Muscle layer of duodenum (tissue), 2 donors: ENCODE results near the gene SCAPER.

ENCODE experiments used
- H3K27ac ChIP-seq: one replicate; pipeline ENCODE4 v1.7.0; 2013; ENCODE audit warnings: mild to moderate bottlenecking, low read length
- H3K27me3 ChIP-seq: one replicate; pipeline ENCODE4 v1.7.0; 2013; ENCODE audit warnings: low read depth, mild to moderate bottlenecking, control low read depth, low read length
- H3K36me3 ChIP-seq, 2 donors: one replicate each; pipeline ENCODE4 v1.7.0; 2013; ENCODE audit warnings: low read length in 2 of 2, control low read depth in 1 of 2, mild to moderate bottlenecking in 1 of 2; ENCODE audit not compliant: insufficient read depth in 2 of 2, control insufficient read depth in 1 of 2
- H3K4me1 ChIP-seq, 2 donors: one replicate each; pipeline ENCODE4 v1.7.0; 2013; ENCODE audit warnings: low read length in 2 of 2, mild to moderate bottlenecking in 2 of 2, control low read depth in 1 of 2, moderate library complexity in 1 of 2; ENCODE audit not compliant: insufficient read depth in 2 of 2, control insufficient read depth in 1 of 2
- H3K4me3 ChIP-seq, 2 donors: one replicate each; pipeline ENCODE4 v1.7.0; 2013; ENCODE audit warnings: low read length in 2 of 2, low read depth in 1 of 2, mild to moderate bottlenecking in 1 of 2
- H3K9me3 ChIP-seq, 2 donors: one replicate each; pipeline ENCODE4 v1.7.0; 2013; ENCODE audit warnings: low read length in 2 of 2, control low read depth in 1 of 2, mild to moderate bottlenecking in 1 of 2; ENCODE audit not compliant: control insufficient read depth in 1 of 2
- donor health status: healthy.

SCAPER gene

GRCh38 chr15:76667943-76668715, 237.0 kb downstream of the SCAPER start:
- Histone ChIP-seq H3K4me3 (no peak overlapping the region), H3K27ac (no peak overlapping the region), H3K27me3 (no peaks in the 10 kb centered on the region), H3K9me3 (no peaks in the 10 kb centered on the region), H3K36me3 (peaks cover 0 to 8% of the 10 kb centered on the region in 2 donors), H3K4me1 (no peaks in the 10 kb centered on the region)

- no peaks in the 10 kb centered on the region for H3K27me3 ChIP-seq
- peaks cover 0 to 11% of the 10 kb centered on the region in 2 donors for H3K36me3 ChIP-seq
- H3K9me3 ChIP-seq = no peaks in the 10 kb centered on the region
- H3K27ac ChIP-seq = no peak overlapping the region
- no peaks in the 10 kb centered on the region for H3K4me1 ChIP-seq
- no peak overlapping the region for H3K4me3 ChIP-seq
These were observed 240.2 kb downstream of the SCAPER start for GRCh38 chr15:76664895-76665294.

DNA sequence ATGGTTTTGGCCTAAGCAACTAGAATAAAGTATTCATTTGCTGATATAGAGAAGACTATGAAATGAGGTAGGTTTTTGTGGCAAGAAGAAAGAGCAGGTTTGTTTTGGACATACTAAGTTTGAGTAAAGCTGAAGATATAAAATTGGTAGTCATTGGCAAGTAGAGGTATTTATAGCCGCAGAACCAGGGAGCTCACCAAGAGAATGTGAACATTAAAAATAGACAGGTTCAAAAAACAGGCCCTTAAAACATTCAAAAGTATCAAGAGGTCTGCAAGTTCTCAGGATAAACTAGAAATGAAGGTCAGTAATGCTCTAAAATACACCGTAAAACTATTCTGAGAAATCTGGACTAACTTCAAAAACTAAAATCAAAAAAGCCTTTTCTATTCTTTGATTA, 240.7 kb downstream of the SCAPER start:
- no peaks in the 10 kb centered on the region for H3K4me1 ChIP-seq
- no peak overlapping the region for H3K27ac ChIP-seq
- peaks cover 0 to 11% of the 10 kb centered on the region in 2 donors for H3K36me3 ChIP-seq
- no peaks in the 10 kb centered on the region for H3K27me3 ChIP-seq
- H3K9me3 ChIP-seq = no peaks in the 10 kb centered on the region
- no peak overlapping the region for H3K4me3 ChIP-seq

GRCh38 chr15:76663529-76663928, 241.6 kb downstream of the SCAPER start:
- H3K9me3 ChIP-seq = no peaks in the 10 kb centered on the region
- H3K36me3 ChIP-seq = peaks cover 0 to 11% of the 10 kb centered on the region in 2 donors
- H3K27me3 ChIP-seq = no peaks in the 10 kb centered on the region
- H3K27ac ChIP-seq = no peak overlapping the region
- H3K4me3 ChIP-seq = no peak overlapping the region
- H3K4me1 ChIP-seq = no peaks in the 10 kb centered on the region

DNA sequence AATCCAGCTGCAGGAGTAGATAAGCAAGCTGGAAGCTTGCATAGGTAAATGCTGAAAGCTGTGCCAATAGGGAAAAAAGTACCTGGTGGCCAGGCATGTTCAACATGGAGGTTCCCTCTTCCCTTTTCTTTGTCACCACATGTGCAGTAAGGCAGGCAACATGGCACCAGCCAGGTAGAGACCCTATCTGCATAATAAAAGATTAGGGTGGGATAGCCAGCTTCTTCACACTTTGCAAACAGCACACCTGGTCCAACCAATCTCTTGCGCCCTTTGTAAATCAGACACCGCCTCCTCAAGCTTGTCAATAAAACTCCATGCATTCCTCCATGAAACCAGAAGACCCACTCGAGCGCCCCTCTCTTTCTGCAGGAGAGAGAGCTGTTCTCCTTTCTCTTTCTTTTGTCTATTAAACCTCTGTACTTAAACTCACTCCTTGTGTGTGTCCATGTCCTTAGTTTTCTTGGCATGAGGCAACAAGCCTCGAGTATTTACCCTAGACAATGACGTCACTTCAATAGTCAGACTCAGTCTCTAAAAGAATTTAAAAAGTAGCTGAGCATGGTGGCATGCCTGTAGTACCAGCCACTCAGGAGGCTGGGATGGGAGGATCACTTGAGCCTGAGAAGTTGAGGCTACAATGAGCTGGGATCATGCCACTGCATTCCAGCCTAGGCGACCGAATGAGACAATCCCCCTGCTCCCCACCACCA, 256.3 kb downstream of the SCAPER start:
- Histone ChIP-seq H3K36me3 (peaks cover 0 to 14% of the 10 kb centered on the region in 2 donors), H3K4me3 (no peak overlapping the region), H3K27ac (no peak overlapping the region), H3K27me3 (no peaks in the 10 kb centered on the region), H3K9me3 (peaks cover 0 to 3% of the 10 kb centered on the region in 2 donors), H3K4me1 (no peaks in the 10 kb centered on the region)

GRCh38 chr15:76647612-76648011, 257.5 kb downstream of the SCAPER start:
- peaks cover 0 to 3% of the 10 kb centered on the region in 2 donors for H3K9me3 ChIP-seq
- H3K4me1 ChIP-seq = no peaks in the 10 kb centered on the region
- peaks cover 0 to 20% of the 10 kb centered on the region in 2 donors for H3K36me3 ChIP-seq
- no peak overlapping the region for H3K4me3 ChIP-seq
- H3K27me3 ChIP-seq = no peaks in the 10 kb centered on the region
- no peak overlapping the region for H3K27ac ChIP-seq

DNA sequence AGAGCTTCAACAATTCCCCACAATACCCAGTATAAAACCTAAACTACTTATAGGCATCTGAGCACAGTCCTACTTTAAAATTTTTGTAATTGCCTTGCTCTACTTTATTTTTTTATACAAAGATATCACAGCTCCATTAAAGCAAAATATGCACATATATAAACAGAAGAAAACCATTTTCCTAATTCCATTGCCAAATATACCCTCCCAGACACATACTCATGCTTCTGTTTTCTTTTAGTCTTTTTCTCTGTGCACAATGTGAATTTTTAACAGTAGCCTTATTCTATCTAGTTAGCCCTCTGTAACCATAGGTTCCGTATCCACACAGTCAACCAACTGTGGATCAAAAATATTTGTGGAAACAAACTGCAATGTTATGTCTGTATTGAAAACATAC, 260.5 kb downstream of the SCAPER start:
- H3K27me3 ChIP-seq = no peaks in the 10 kb centered on the region
- peaks cover 0 to 3% of the 10 kb centered on the region in 2 donors for H3K9me3 ChIP-seq
- no peaks in the 10 kb centered on the region for H3K4me1 ChIP-seq
- no peak overlapping the region for H3K4me3 ChIP-seq
- H3K27ac ChIP-seq = no peak overlapping the region
- H3K36me3 ChIP-seq = peaks cover 0 to 20% of the 10 kb centered on the region in 2 donors

GRCh38 chr15:76642671-76643070, 262.5 kb downstream of the SCAPER start:
- Histone ChIP-seq H3K27ac (no peak overlapping the region), H3K4me3 (no peak overlapping the region), H3K27me3 (no peaks in the 10 kb centered on the region), H3K36me3 (peaks cover 0 to 9% of the 10 kb centered on the region in 2 donors), H3K9me3 (no peaks in the 10 kb centered on the region), H3K4me1 (no peaks in the 10 kb centered on the region)

GRCh38 chr15:76637166-76637565, 268.0 kb downstream of the SCAPER start:
- Histone ChIP-seq H3K27me3 (no peaks in the 10 kb centered on the region), H3K36me3 (peaks cover 0 to 9% of the 10 kb centered on the region in 2 donors), H3K4me1 (no peaks in the 10 kb centered on the region), H3K9me3 (peaks cover 8 to 11% of the 10 kb centered on the region in 2 donors), H3K4me3 (no peak overlapping the region), H3K27ac (no peak overlapping the region)

GRCh38 chr15:76636059-76636458, 269.1 kb downstream of the SCAPER start:
- peaks cover 0 to 9% of the 10 kb centered on the region in 2 donors for H3K36me3 ChIP-seq
- H3K4me3 ChIP-seq = no peak overlapping the region
- no peaks in the 10 kb centered on the region for H3K4me1 ChIP-seq
- H3K27me3 ChIP-seq = no peaks in the 10 kb centered on the region
- no peak overlapping the region for H3K27ac ChIP-seq
- H3K9me3 ChIP-seq = peaks cover 8 to 11% of the 10 kb centered on the region in 2 donors

DNA sequence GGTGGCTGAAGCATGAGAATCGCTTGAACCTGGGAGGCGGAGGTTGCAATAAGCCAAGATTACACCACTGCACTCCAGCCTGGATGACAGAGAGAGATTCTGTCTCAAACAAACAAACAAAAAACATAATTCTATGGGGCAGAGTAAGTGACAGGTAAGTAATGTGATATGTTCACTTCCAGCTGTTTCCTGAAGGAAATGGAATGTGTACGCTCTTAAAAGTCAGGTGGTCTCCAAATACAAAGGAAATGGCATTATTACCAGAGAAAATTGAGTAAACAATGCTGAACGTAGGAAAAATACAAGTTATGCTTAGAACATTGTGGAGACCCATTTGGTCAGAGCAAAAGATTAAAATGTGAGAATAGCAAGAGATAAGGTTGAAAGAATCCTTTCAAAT, 278.5 kb downstream of the SCAPER start:
- H3K4me1 ChIP-seq = no peaks in the 10 kb centered on the region
- H3K27ac ChIP-seq = no peak overlapping the region
- H3K36me3 ChIP-seq = peaks cover 0 to 16% of the 10 kb centered on the region in 2 donors
- peaks cover 0 to 3% of the 10 kb centered on the region in 2 donors for H3K9me3 ChIP-seq
- H3K27me3 ChIP-seq = no peaks in the 10 kb centered on the region
- H3K4me3 ChIP-seq = no peak overlapping the region
